HepG2 (cell line): ENCODE data around the gene RAB30. TPM values are rescaled to one million over a fixed set of nuclear protein-coding genes. Genes with fewer than 3 reads are reported as not detected.

Source experiments
- ATAC-seq: fragments of 200-7000 bp; cut with Tn5 transposase; 3 replicates; pipeline ENCODE4 v1.9.1; 2020; ENCODE audit warnings: mild to moderate bottlenecking, moderate library complexity
- BruUV-seq: library from RNA; stranded (reverse); fragments of 400-500 nt; replicated peaks from 2 replicates; lab custom pipeline; 2021; lab: Mats Ljungman, UMichigan
- CTCF ChIA-PET: fragments of 300-600 bp; formaldehyde crosslinking; extraction: SDS; loops from one replicate; lab custom pipeline; 2021; ENCODE audit warnings: low total read pairs, inconsistent platforms, low intra/inter-chr PET ratio; lab: Yijun Ruan, JAX
- POLR2A ChIA-PET: fragments of 350-600 bp; sonication (Branson Sonifier 250); formaldehyde crosslinking; loops from one replicate; lab custom pipeline; 2020; ENCODE audit warnings: antibody characterized with exemption, inconsistent platforms; lab: Yijun Ruan, JAX
- DNase-seq: peaks from one replicate; pipeline ENCODE4 v3.0.0-alpha.2; 2015; ENCODE audit warnings: low spot score
- FAIRE-seq: peaks from 3 replicates; lab custom pipeline; 2011; peaks lifted over from hg19 to GRCh38; lab: Jason Lieb, UNC
- H2AFZ ChIP-seq: one replicate; pipeline ENCODE4 v1.6.1; 2011; ENCODE audit warnings: low read length, inconsistent platforms
- H3K27ac ChIP-seq: fragments of 300-600 bp; 3 replicates; pipeline ENCODE4 v1.8.0; 2011; ENCODE audit warnings: mixed run types, mild to moderate bottlenecking, mixed read lengths, low read length, inconsistent platforms; ENCODE audit not compliant: insufficient read depth; ENCODE audit errors: extremely low read length
- H3K27me3 ChIP-seq, 2 experiments: fragments of 200-600 bp in 1 of 2; 2 replicates in 1 of 2; 3 replicates in 1 of 2; pipeline versions ENCODE4 v1.6.0 to v1.8.0; 2011; ENCODE audit warnings: low read length in 2 of 2, mild to moderate bottlenecking in 2 of 2, moderate library complexity in 2 of 2, inconsistent platforms in 1 of 2; ENCODE audit not compliant: insufficient read depth in 2 of 2, control insufficient read depth in 1 of 2
- H3K36me3 ChIP-seq, 2 experiments: fragments of 200-600 bp in 1 of 2; replicated peaks in 1 of 2; 2 replicates in 1 of 2; 3 replicates in 1 of 2; pipeline versions ENCODE4 v1.5.1 to v1.8.0; 2011; ENCODE audit warnings: low read length in 2 of 2, inconsistent platforms in 1 of 2; ENCODE audit not compliant: insufficient read depth in 2 of 2, control insufficient read depth in 1 of 2
- H3K4me1 ChIP-seq: 2 replicates; pipeline ENCODE4 v1.5.1; 2012; ENCODE audit warnings: low read length, inconsistent platforms; ENCODE audit not compliant: insufficient read depth
- H3K4me2 ChIP-seq: 2 replicates; pipeline ENCODE4 v1.6.0; 2011; ENCODE audit warnings: low read depth, low read length, inconsistent platforms
- H3K4me3 ChIP-seq, 3 experiments: fragments of 200-600 bp in 1 of 3; sonication (generic), shearing (Covaris generic) in 1 of 3; replicated peaks in 1 of 3; 2 replicates each; pipeline ENCODE4 v1.5.1; 2011 to 2016; ENCODE audit warnings: low read length in 3 of 3, inconsistent platforms in 2 of 3, low read depth in 2 of 3, mild to moderate bottlenecking in 2 of 3, control low read depth in 1 of 3, mixed read lengths in 1 of 3; ENCODE audit not compliant: insufficient read depth in 1 of 3
- H3K79me2 ChIP-seq: one replicate; pipeline ENCODE4 v1.6.1; 2011; ENCODE audit warnings: low read length, inconsistent platforms; ENCODE audit not compliant: insufficient read depth
- H3K9ac ChIP-seq: 2 replicates; pipeline ENCODE4 v1.6.0; 2011; ENCODE audit warnings: mild to moderate bottlenecking, low read depth, low read length, inconsistent platforms; ENCODE audit not compliant: insufficient read depth
- H3K9me3 ChIP-seq: 2 replicates; pipeline ENCODE4 v1.5.1; 2012; ENCODE audit warnings: mild to moderate bottlenecking, low read length
- H4K20me1 ChIP-seq: 2 replicates; pipeline ENCODE4 v1.6.0; 2011; ENCODE audit warnings: inconsistent platforms, mild to moderate bottlenecking, low read length, moderate library complexity; ENCODE audit not compliant: insufficient read depth
- AKAP8 ChIP-seq: sonication (generic); formaldehyde crosslinking; IDR thresholded peaks from 2 replicates; pipeline ENCODE4 v1.5.1; 2020; ENCODE audit warnings: mild to moderate bottlenecking, missing genetic modification reagents
- ARID2 ChIP-seq: sonication (generic); formaldehyde crosslinking; IDR thresholded peaks from 2 replicates; pipeline ENCODE4 v1.8.1; 2022; ENCODE audit warnings: mild to moderate bottlenecking, missing genetic modification reagents, borderline replicate concordance
- CREM ChIP-seq, 2 experiments: sonication (generic) in 1 of 2; formaldehyde crosslinking in 1 of 2; IDR thresholded peaks; 2 replicates each; pipeline versions ENCODE4 v1.4.0 to v1.6.1; 2016 to 2020; ENCODE audit warnings: antibody characterized with exemption in 1 of 2, mild to moderate bottlenecking in 1 of 2, missing genetic modification reagents in 1 of 2
- FOXK2 ChIP-seq: fragments of 450-650 bp; IDR thresholded peaks from 2 replicates; pipeline ENCODE4 v1.6.1; 2016
- HNF1B ChIP-seq: sonication (generic); formaldehyde crosslinking; IDR thresholded peaks from 2 replicates; pipeline ENCODE4 v1.5.1; 2020; ENCODE audit warnings: mild to moderate bottlenecking, moderate library complexity, missing genetic modification reagents
- ISL2 ChIP-seq: sonication (generic); formaldehyde crosslinking; IDR thresholded peaks from 2 replicates; pipeline ENCODE4 v1.5.0; 2020; ENCODE audit warnings: missing genetic modification reagents
- KAT2B ChIP-seq: fragments of 150-350 bp; IDR thresholded peaks from 2 replicates; pipeline ENCODE4 v1.6.1; 2014; ENCODE audit warnings: low read depth, low read length, borderline replicate concordance
- SMARCC2 ChIP-seq: fragments of 450-650 bp; IDR thresholded peaks from 2 replicates; pipeline ENCODE4 v1.6.1; 2017; ENCODE audit warnings: antibody characterized with exemption, mild to moderate bottlenecking
- ZFAT ChIP-seq: sonication (generic); formaldehyde crosslinking; conservative IDR thresholded peaks from 2 replicates; pipeline ENCODE4 v1.8.1; 2023; ENCODE audit warnings: missing genetic modification reagents, inconsistent platforms
- ZFP90 ChIP-seq: sonication (generic); formaldehyde crosslinking; IDR thresholded peaks from 2 replicates; pipeline ENCODE4 v1.8.0; 2022; ENCODE audit warnings: missing genetic modification reagents, mild to moderate bottlenecking, inconsistent platforms, borderline replicate concordance
- ZMYM2 ChIP-seq: sonication (generic); formaldehyde crosslinking; IDR thresholded peaks from 2 replicates; pipeline ENCODE4 v1.8.0; 2022; ENCODE audit warnings: mild to moderate bottlenecking, missing genetic modification reagents
- ZSCAN5A ChIP-seq: sonication (generic); formaldehyde crosslinking; IDR thresholded peaks from 2 replicates; pipeline ENCODE4 v1.8.0; 2022; ENCODE audit warnings: mild to moderate bottlenecking, missing genetic modification reagents, borderline replicate concordance
- WGBS: methylation state at CpG from one replicate; pipeline ENCODE4 v1.1.6; 2017; ENCODE audit warnings: low lambda C conversion rate; 5-methylcytosine and 5-hydroxymethylcytosine counted together
- in situ Hi-C: cut with HindIII; loops from 2 replicates; pipeline ENCODE4 v1.10.0; 2017; ENCODE audit warnings: low pct_unique_long_range_greater_than_20kb; ENCODE audit not compliant: extremely low pct_ligation_motif_present
- intact Hi-C: fragments of 100-400 bp; cut with micrococcal nuclease; formaldehyde crosslinking; loops from one replicate; pipeline ENCODE4 v1.10.0; 2022; ENCODE audit not compliant: unreplicated experiment
- polyA plus RNA-seq, 8 experiments: library from polyadenylated mRNA; depleted of rRNA in 3 of 8; stranded (reverse) in 7 of 8; unstranded in 1 of 8; fragments of >200 nt; fragmentation: Illumina TruSeq in 4 of 8; extraction: Trizol in 4 of 8; gene quantifications; 2 replicates each; pipeline versions ENCODE4 v1.2.1 to v1.2.3, GENCODE V29; 2011 to 2016; ENCODE audit warnings: low read depth in 4 of 8, missing spikeins in 1 of 8, mixed read lengths in 1 of 8; ENCODE audit not compliant: insufficient read depth in 1 of 8
- total RNA-seq, 5 experiments: library from RNA; depleted of rRNA; stranded (reverse); fragments of >200 nt; fragmentation: Illumina TruSeq; extraction: Trizol; gene quantifications; 2 replicates each; pipeline ENCODE4 v1.2.3, GENCODE V29; 2016; ENCODE audit warnings: low read depth in 1 of 5
- TF ChIP-seq, protein P1 (sequence below): sonication (generic); formaldehyde crosslinking; IDR thresholded peaks from 2 replicates; pipeline ENCODE4 v1.8.1; 2023; ENCODE audit warnings: mild to moderate bottlenecking, inconsistent platforms, moderate library complexity, missing genetic modification reagents, borderline replicate concordance
- TF ChIP-seq, protein P2 (sequence below): sonication (generic); formaldehyde crosslinking; IDR thresholded peaks from 2 replicates; pipeline ENCODE4 v1.4.0; 2020; ENCODE audit warnings: mild to moderate bottlenecking, missing genetic modification reagents
- TF ChIP-seq, protein P3 (sequence below): IDR thresholded peaks from 2 replicates; pipeline ENCODE4 v1.6.1; 2016; ENCODE audit warnings: missing compliant biosample characterization, missing genetic modification reagents, borderline replicate concordance

Gene RAB30
- total and polyA plus RNA-seq, 2 of the 13 experiments (the other 11 are each of a cell fraction or from before 2014, with no cell fraction given): 3.7 to 5.0 TPM

DNA sequence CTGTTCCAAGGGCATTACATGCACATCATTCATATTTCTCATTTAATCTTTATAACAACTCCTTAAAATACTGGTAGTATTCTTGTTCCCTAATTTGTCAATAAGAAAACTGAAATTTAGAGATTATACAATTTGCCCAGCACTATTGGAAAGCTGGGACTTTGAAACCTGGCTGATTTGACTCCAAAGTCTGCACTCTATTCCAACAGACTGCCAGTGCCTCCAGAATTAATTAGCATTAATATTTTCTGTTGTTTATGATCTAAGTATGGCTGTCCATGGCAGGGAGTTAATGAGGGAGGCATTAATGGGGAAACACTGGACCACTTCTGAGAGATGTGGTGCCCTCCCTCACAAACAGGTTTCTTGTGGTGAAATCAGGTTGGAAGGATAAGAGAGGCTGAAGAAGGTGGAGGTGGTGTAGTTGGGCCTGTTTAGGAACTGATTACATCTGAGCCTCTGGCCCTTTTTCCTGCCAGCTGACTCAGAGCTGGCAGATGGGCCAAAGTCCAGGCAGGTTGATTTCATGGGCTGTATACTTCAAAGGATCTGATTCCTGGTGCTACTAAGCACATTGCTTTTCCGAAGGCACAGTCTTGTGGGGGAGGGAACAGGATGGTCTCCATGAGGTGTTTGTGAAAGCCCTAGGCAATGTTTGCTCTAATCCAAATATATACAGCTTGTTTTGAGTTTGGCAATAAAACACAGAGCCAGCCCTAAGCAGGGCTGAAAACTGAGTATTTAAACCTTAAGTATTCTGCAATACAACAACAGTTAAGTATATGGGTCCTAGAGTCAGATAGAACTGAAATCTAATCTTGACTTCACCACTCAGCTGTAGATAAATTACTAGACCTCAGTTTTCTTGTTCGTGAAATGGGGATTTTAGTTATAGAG is 21.0 kb upstream of the RAB30 start:
- H3K4me3 ChIP-seq: peak overlapping the region in 2 of 3 experiments; percentile 0 to 33; a peak in 1 of 6 replicates
- no peak overlapping the region for H2AFZ ChIP-seq
- no peaks in the 10 kb centered on the region for H4K20me1 ChIP-seq
- ChIA-PET POLR2A (interaction anchor here (1.0 to 3.0 kb wide), 17 partner anchors 9 to 193 kb away, joined by 3 to 37 read pairs (median 5); partner anchors contain the start of genes CCDC90B, DDIAS, PCF11 and PRCP), CTCF (no interaction called here)
- ATAC-seq: peak; percentile 97
- DNase-seq: peak; percentile 98
- TSS peak; percentile 12 for BruUV-seq
- H3K9ac ChIP-seq: peak overlapping the region; percentile 57
- H3K9me3 ChIP-seq: no peaks in the 10 kb centered on the region
- peak; percentile 78 for FAIRE-seq
- no peaks in the 10 kb centered on the region for H3K36me3 ChIP-seq
- H3K27ac ChIP-seq: peak overlapping the region; percentile 90
- in situ Hi-C loops (no loop called here), intact Hi-C loops (loop anchor here (1.0 to 5.0 kb wide), 3 partner anchors 23 to 185 kb away; partner anchors contain the start of gene PCF11)
- peak overlapping the region; percentile 70 for H3K4me2 ChIP-seq
- peaks cover 32% of the 10 kb centered on the region for H3K4me1 ChIP-seq
- no peaks in the 10 kb centered on the region for H3K79me2 ChIP-seq
- 6% methylated on average over 2 of the region's 2 CpGs for WGBS
- no peaks in the 10 kb centered on the region for H3K27me3 ChIP-seq
- TF ChIP-seq, protein P1, sequence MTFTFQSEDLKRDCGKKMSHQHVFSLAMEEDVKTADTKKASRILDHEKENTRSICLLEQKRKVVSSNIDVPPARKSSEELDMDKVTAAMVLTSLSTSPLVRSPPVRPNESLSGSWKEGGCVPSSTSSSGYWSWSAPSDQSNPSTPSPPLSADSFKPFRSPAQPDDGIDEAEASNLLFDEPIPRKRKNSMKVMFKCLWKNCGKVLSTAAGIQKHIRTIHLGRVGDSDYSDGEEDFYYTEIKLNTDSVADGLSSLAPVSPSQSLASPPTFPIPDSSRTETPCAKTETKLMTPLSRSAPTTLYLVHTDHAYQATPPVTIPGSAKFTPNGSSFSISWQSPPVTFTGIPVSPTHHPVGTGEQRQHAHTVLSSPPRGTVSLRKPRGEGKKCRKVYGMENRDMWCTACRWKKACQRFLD (CRISPR knock-in tag): peak; percentile 37; the same call in 1 of the 2 replicates
- 0 out of 2 replicates have a peak, but pooled peaks have one; percentile 44 for TF ChIP-seq ARID2 (CRISPR knock-in tag)
- TF ChIP-seq ZSCAN5A (CRISPR knock-in tag): no peak
- no peak for TF ChIP-seq ZFAT (CRISPR knock-in tag)
- TF ChIP-seq ZMYM2: no peak
- TF ChIP-seq FOXK2: peak; percentile 57; the same call in 1 of the 2 replicates
- peak; percentile 84 for TF ChIP-seq ISL2 (CRISPR knock-in tag)
- peak; percentile 42; the same call in 1 of the 2 replicates for TF ChIP-seq AKAP8 (CRISPR knock-in tag)
- TF ChIP-seq SMARCC2: no peak
- TF ChIP-seq CREM (IDR thresholded peaks at IDR 0.05): peak; percentile 79
- no peak for TF ChIP-seq CREM (CRISPR knock-in tag; IDR thresholded peaks at IDR 0.05)
- TF ChIP-seq, protein P2, sequence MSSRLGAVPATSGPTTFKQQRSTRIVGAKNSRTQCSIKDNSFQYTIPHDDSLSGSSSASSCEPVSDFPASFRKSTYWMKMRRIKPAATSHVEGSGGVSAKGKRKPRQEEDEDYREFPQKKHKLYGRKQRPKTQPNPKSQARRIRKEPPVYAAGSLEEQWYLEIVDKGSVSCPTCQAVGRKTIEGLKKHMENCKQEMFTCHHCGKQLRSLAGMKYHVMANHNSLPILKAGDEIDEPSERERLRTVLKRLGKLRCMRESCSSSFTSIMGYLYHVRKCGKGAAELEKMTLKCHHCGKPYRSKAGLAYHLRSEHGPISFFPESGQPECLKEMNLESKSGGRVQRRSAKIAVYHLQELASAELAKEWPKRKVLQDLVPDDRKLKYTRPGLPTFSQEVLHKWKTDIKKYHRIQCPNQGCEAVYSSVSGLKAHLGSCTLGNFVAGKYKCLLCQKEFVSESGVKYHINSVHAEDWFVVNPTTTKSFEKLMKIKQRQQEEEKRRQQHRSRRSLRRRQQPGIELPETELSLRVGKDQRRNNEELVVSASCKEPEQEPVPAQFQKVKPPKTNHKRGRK (CRISPR knock-in tag): no peak
- no peak; the same call in 1 of the 2 replicates for TF ChIP-seq ZFP90 (CRISPR knock-in tag)
- no peak for TF ChIP-seq KAT2B
- TF ChIP-seq, protein P3, sequence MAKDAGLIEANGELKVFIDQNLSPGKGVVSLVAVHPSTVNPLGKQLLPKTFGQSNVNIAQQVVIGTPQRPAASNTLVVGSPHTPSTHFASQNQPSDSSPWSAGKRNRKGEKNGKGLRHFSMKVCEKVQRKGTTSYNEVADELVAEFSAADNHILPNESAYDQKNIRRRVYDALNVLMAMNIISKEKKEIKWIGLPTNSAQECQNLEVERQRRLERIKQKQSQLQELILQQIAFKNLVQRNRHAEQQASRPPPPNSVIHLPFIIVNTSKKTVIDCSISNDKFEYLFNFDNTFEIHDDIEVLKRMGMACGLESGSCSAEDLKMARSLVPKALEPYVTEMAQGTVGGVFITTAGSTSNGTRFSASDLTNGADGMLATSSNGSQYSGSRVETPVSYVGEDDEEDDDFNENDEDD (CRISPR knock-in tag): peak; percentile 19; the same call in 1 of the 2 replicates
- TF ChIP-seq HNF1B: peak; percentile 91
